ENCODE results near the gene TRIM43B. TPM values are rescaled to one million over a fixed set of nuclear protein-coding genes. Genes with fewer than 3 reads are reported as not detected.
A peak's percentile ranks its signal among the peaks of the same experiment; 100 is the strongest.
"Not testable (repeated sequence)": the region's sequence is repeated elsewhere in the genome, so short reads cannot be mapped to it uniquely, and the experiment has no call there.

The TRIM43B gene
- total RNA-seq, 8 experiments from 2014 or later = 0.23 to 0.28 TPM; not detected in 6

DNA sequence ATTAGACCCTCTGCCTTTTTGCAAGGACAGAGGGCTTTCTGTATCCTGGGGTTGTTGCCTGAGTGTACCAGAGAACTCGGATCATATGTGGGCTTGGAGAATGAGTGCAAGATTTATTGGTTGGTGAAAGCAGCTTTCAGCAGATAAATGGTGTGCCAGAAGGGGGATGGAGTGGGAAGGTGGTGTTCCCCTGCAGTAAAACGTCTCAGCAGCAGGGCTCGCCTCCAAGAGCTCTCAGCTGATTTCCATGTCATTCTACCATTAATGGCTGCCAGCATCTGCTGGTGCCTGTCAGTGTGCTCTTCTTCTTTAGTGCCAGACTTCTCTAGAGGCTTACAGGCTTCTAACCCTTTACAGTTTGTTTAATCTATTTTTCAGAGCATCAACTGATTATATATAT is 16.6 kb downstream of the TRIM43B start:
- peak in 7 of 8 experiments; percentile 20 to 99 (median 98) for ATAC-seq (replicated peaks in 6 of 8)
- in situ Hi-C loops (cut with MboI; ENCODE audit: low pct_unique_long_range_greater_than_20kb in 2 of 9, low sequenced_read_pairs in 9 of 9, unreplicated experiment in 9 of 9); H3K4me1 ChIP-seq (replicated peaks in 1 of 2); H3K27ac ChIP-seq; H3K4me3 ChIP-seq: not testable (repeated sequence)
- no CpG with 5 or more reads among the region's 3 CpGs for WGBS, 10 experiments

DNA sequence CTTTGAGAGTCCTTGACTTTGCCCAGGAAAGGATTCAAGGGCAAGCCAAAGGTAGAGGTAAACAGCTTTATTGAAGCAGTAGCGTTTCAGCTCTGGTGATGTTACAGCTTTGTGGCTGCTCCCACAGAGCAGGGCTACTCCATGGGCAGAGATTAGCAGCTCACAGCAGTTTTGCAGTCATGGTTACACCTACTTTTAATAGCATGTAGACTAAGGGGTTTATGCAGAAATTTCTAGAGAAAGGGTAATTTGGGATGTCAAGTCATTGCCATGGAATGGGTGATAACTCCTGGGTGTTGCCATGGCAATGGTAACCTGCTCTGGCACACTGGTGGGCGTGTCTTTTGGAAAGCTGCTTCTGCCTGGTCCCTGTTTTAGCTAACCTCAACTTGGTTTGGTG is 18.0 kb downstream of the TRIM43B start:
- H3K27ac ChIP-seq; H3K4me1 ChIP-seq (replicated peaks in 1 of 2); in situ Hi-C loops (cut with MboI; ENCODE audit: low pct_unique_long_range_greater_than_20kb in 2 of 9, low sequenced_read_pairs in 9 of 9, unreplicated experiment in 9 of 9); H3K4me3 ChIP-seq: not testable (repeated sequence)
- WGBS, 10 experiments = no CpG with 5 or more reads among the region's 2 CpGs
- peak in 6 of 8 experiments; percentile 8 to 94 (median 35) for ATAC-seq (replicated peaks in 6 of 8)

DNA sequence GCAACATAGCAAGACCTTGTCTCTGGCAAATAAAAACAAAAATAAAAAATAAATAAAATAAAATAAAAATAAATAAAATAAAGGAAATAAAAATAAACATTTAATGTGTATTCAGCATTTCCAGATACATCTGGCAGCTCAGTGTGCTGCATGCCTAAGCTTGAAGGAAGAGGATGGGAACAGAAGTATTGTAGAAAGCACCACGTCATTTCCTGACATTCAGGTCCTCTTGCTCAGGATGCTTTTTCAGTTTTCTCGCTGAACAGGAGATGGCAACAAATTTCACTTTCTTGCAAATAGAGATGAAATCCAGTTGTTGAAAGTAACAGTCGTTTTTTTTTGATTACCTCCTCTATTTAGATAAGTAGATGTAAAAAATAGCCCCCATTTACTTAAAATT is 21.3 kb downstream of the TRIM43B start:
- H3K4me3 ChIP-seq; H3K4me1 ChIP-seq (replicated peaks in 1 of 2); in situ Hi-C loops (cut with MboI; ENCODE audit: low pct_unique_long_range_greater_than_20kb in 2 of 9, low sequenced_read_pairs in 9 of 9, unreplicated experiment in 9 of 9); H3K27ac ChIP-seq: not testable (repeated sequence)
- WGBS, 10 experiments = no CpG with 5 or more reads among the region's 3 CpGs
- ATAC-seq (replicated peaks in 6 of 8) = peak in 3 of 8 experiments; percentile 21 to 48 (median 41)

GRCh38 chr2:95445317-95445716 is 39.2 kb downstream of the TRIM43B start:
- in situ Hi-C loops (cut with MboI; ENCODE audit: low pct_unique_long_range_greater_than_20kb in 2 of 9, low sequenced_read_pairs in 9 of 9, unreplicated experiment in 9 of 9); H3K4me1 ChIP-seq (replicated peaks in 1 of 2); H3K27ac ChIP-seq; ATAC-seq (replicated peaks in 6 of 8); H3K4me3 ChIP-seq: not testable (repeated sequence)
- WGBS, 10 experiments = no CpG with 5 or more reads among the region's 2 CpGs

DNA sequence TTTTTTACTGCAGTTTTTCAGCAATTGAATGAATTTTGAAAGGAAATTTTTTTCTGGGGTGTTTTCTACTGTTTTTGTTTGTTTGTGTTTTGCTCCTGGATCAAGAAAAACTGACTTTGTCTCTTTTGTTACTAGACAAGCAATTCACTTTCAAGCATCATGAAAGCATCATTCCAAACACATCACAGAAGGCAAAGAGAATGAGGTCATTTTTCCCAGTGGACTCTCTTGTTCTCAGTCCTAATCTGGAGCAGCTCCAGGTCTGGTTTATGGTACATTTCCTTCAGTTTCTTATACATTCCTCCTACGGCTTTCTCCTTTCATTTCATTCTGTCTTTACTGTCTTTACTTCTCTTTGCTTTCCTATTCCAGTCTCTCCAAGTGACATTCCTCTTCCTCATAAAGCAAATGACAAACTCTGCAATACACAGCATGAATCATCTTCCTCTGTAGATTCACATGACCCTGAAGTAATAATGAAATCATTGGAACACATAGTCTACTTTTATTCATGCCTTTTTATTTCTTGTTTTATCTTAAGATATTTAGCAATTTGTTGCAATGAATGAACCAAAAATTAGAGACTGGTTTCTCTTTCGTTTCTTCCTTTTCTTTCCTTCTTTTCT is 42.0 kb downstream of the TRIM43B start:
- in situ Hi-C loops (cut with MboI; ENCODE audit: low pct_unique_long_range_greater_than_20kb in 2 of 9, low sequenced_read_pairs in 9 of 9, unreplicated experiment in 9 of 9); H3K4me3 ChIP-seq; H3K4me1 ChIP-seq (replicated peaks in 1 of 2); H3K27ac ChIP-seq: not testable (repeated sequence)
- peak in 7 of 8 experiments; percentile 35 to 94 (median 74) for ATAC-seq (replicated peaks in 6 of 8)
- WGBS, 10 experiments = no CpG with 5 or more reads among the region's 2 CpGs

- ATAC-seq (replicated peaks in 6 of 8); H3K27ac ChIP-seq; H3K4me1 ChIP-seq (replicated peaks in 1 of 2); in situ Hi-C loops (cut with MboI; ENCODE audit: low pct_unique_long_range_greater_than_20kb in 2 of 9, low sequenced_read_pairs in 9 of 9, unreplicated experiment in 9 of 9); H3K4me3 ChIP-seq: not testable (repeated sequence)
- WGBS, 10 experiments = no CpG with 5 or more reads among the region's 5 CpGs
These were observed 48.7 kb downstream of the TRIM43B start for GRCh38 chr2:95435872-95436209.

DNA sequence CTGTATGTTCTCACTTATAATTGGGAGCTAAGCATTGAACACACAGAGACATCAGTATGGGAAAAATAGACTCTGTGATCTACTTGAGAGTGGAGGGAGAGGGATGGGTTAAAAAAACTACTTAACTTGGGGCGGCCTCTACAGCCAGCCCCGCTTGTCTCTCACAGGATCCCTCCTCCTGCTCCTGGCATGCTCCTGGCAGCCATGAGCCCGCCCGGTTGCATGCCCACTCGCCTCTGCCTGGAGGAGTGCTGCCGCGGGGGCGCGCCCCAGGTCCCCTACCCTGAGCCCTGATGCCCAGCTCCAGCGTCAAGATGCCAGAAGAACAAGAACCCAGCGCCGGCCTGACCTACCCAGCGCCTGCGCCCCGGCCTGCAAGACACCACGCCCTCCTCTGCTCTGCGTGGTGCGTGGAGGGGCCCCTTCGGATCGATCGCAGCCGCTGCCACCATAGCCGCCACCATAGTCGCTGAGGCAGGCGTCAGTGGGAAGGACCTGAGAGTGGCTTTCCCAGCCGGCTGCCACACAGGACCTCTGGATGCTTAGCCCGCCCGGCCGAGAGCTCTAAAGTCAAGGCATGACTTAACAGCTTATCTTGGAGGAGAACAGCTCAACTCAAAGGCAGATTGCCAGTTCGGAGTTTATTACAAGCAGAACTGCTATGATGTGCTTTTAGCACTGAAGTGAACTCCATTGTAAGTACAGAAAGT is 49.2 kb downstream of the TRIM43B start:
- H3K4me3 ChIP-seq; in situ Hi-C loops (cut with MboI; ENCODE audit: low pct_unique_long_range_greater_than_20kb in 2 of 9, low sequenced_read_pairs in 9 of 9, unreplicated experiment in 9 of 9); H3K4me1 ChIP-seq (replicated peaks in 1 of 2); H3K27ac ChIP-seq: not testable (repeated sequence)
- ATAC-seq (replicated peaks in 6 of 8) = peak in 1 of 8 experiments; percentile 24
- no CpG with 5 or more reads among the region's 30 CpGs for WGBS, 10 experiments

GRCh38 chr2:95434507-95435076 is 50.0 kb downstream of the TRIM43B start:
- WGBS, 10 experiments = no CpG with 5 or more reads among the region's 3 CpGs
- H3K27ac ChIP-seq; H3K4me1 ChIP-seq (replicated peaks in 1 of 2); H3K4me3 ChIP-seq; in situ Hi-C loops (cut with MboI; ENCODE audit: low pct_unique_long_range_greater_than_20kb in 2 of 9, low sequenced_read_pairs in 9 of 9, unreplicated experiment in 9 of 9): not testable (repeated sequence)
- peak in 7 of 8 experiments; percentile 32 to 97 (median 69) for ATAC-seq (replicated peaks in 6 of 8)

DNA sequence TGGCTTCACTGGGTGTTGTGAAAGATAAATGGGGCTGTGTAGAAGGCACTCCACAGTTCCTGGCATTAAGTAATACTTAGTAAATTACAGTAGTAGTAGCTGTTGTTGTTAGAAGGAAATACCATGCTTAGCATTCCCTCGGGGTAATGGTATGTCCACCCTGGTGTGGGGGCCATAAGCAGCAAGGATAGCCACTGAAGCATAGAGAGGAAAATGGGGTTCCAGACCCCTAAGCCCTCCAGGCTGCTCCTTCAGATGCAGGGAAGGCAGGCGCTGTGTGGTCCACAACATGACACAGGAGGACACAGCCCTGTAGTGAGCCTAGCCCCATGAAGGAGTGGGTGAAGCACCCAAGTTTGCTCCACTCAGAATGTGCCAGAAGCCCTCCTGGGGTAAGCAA is 50.6 kb downstream of the TRIM43B start:
- H3K4me1 ChIP-seq (replicated peaks in 1 of 2); in situ Hi-C loops (cut with MboI; ENCODE audit: low pct_unique_long_range_greater_than_20kb in 2 of 9, low sequenced_read_pairs in 9 of 9, unreplicated experiment in 9 of 9); H3K27ac ChIP-seq; H3K4me3 ChIP-seq; ATAC-seq (replicated peaks in 6 of 8): not testable (repeated sequence)
- WGBS, 10 experiments = no CpG with 5 or more reads among the region's 2 CpGs

- H3K4me1 ChIP-seq (replicated peaks in 1 of 2); in situ Hi-C loops (cut with MboI; ENCODE audit: low pct_unique_long_range_greater_than_20kb in 2 of 9, low sequenced_read_pairs in 9 of 9, unreplicated experiment in 9 of 9); H3K4me3 ChIP-seq; H3K27ac ChIP-seq: not testable (repeated sequence)
- no CpG with 5 or more reads among the region's 4 CpGs for WGBS, 10 experiments
- ATAC-seq (replicated peaks in 6 of 8) = peak in 4 of 8 experiments; percentile 13 to 88 (median 75)
These were observed 51.2 kb downstream of the TRIM43B start for GRCh38 chr2:95433373-95433772.

DNA sequence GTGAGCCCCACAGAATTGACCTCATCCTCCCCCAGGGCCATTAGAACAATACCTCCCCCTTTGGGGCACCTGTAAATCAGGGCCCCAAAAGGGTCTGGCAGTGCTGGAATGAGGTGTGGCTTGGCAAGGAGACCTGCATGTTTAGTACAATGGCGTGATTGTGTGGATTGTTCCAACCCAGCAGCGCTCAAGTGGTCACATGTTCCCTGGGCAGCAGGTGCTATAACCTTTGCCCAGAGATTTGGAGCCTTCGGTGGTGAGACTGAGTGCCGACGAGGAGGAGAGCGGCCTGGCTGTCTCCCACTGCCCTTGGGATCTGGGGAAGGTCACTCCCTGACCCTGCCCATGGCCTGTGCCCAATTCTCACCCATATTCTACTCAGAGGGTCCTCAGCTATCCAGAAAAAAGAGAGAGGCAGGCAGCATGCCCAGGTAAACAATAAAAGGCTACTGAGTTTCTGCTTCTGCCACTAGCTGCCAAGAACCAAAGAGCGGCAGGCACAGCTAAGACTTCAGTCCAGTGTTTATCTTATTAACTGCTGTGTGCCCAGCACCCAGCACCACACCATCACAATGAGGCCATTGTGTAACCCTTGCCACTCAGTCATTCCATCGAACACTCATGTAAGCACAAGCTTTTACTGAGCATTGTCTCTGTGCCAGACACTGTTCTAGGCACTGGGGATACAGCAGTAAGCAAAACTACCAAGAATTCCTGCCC is 54.6 kb downstream of the TRIM43B start:
- H3K4me1 ChIP-seq (replicated peaks in 1 of 2); in situ Hi-C loops (cut with MboI; ENCODE audit: low pct_unique_long_range_greater_than_20kb in 2 of 9, low sequenced_read_pairs in 9 of 9, unreplicated experiment in 9 of 9); H3K27ac ChIP-seq; ATAC-seq (replicated peaks in 6 of 8); H3K4me3 ChIP-seq: not testable (repeated sequence)
- WGBS, 10 experiments = no CpG with 5 or more reads among the region's 8 CpGs

GRCh38 chr2:95427196-95427867 is 57.2 kb downstream of the TRIM43B start:
- H3K27ac ChIP-seq; ATAC-seq (replicated peaks in 6 of 8); H3K4me3 ChIP-seq; in situ Hi-C loops (cut with MboI; ENCODE audit: low pct_unique_long_range_greater_than_20kb in 2 of 9, low sequenced_read_pairs in 9 of 9, unreplicated experiment in 9 of 9); H3K4me1 ChIP-seq (replicated peaks in 1 of 2): not testable (repeated sequence)
- WGBS, 10 experiments = no CpG with 5 or more reads among the region's 30 CpGs

All from motor neuron (in vitro differentiated cells).